Ectodermal cell (in vitro differentiated cells): ENCODE results near the gene SNX14.
"Not testable (repeated sequence)": the region's sequence is repeated elsewhere in the genome, so short reads cannot be mapped to it uniquely, and the experiment has no call there.

ENCODE experiments used
- H3K27ac ChIP-seq: 2 replicates; pipeline ENCODE4 v1.7.0; 2013; ENCODE audit warnings: mild to moderate bottlenecking, low read depth, low read length; ENCODE audit not compliant: insufficient read depth, poor library complexity, severe bottlenecking
- H3K27me3 ChIP-seq: 2 replicates; pipeline ENCODE4 v1.7.0; 2013; ENCODE audit warnings: mild to moderate bottlenecking, low read length; ENCODE audit not compliant: insufficient read depth, control insufficient read depth, poor library complexity, severe bottlenecking
- H3K36me3 ChIP-seq: one replicate; pipeline ENCODE4 v1.7.0; 2013; ENCODE audit warnings: low read length; ENCODE audit not compliant: control insufficient read depth, insufficient read depth
- H3K4me1 ChIP-seq: one replicate; pipeline ENCODE4 v1.7.0; 2013; ENCODE audit warnings: low read length; ENCODE audit not compliant: control insufficient read depth, insufficient read depth
- H3K4me3 ChIP-seq: 2 replicates; pipeline ENCODE4 v1.7.0; 2013; ENCODE audit warnings: low read depth, low read length, control low read depth; ENCODE audit not compliant: insufficient read depth
- H3K9me3 ChIP-seq: 2 replicates; pipeline ENCODE4 v1.7.0; 2013; ENCODE audit warnings: mild to moderate bottlenecking, low read length, moderate library complexity; ENCODE audit not compliant: control insufficient read depth
- WGBS, 2 experiments: methylation state at CpG; one replicate each; pipeline ENCODE4 v1.1.7; 2013; ENCODE audit warnings: missing lambda C conversion rate in 2 of 2; 5-methylcytosine and 5-hydroxymethylcytosine counted together

SNX14 gene

DNA sequence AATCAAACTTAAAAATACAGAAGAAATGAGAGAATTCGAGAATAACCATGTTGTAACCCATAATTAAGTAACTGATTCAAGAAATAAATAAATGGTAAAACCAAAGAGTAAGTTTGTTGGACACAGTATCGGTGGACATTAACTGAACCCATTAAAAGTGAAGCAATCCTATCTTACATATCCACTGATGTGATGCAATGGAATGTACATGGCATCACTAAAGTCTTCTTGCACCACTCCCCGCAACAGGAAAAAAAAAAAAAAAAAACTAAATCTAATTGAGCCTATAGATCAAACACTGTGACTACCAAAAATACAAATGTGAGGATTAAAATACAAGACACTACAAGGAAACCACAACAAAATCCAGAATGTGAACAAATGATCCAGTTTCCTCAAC lies 7.9 kb downstream of the SNX14 start:
- H3K9me3 ChIP-seq = peaks cover 2% of the 10 kb centered on the region
- no peaks in the 10 kb centered on the region for H3K4me1 ChIP-seq
- WGBS, 2 experiments = 96 to 100% methylated on average over 1 to 2 of the region's 3 CpGs
- H3K36me3 ChIP-seq = no peaks in the 10 kb centered on the region
- H3K27ac ChIP-seq = no peak overlapping the region
- no peak overlapping the region for H3K4me3 ChIP-seq
- H3K27me3 ChIP-seq = no peaks in the 10 kb centered on the region

DNA sequence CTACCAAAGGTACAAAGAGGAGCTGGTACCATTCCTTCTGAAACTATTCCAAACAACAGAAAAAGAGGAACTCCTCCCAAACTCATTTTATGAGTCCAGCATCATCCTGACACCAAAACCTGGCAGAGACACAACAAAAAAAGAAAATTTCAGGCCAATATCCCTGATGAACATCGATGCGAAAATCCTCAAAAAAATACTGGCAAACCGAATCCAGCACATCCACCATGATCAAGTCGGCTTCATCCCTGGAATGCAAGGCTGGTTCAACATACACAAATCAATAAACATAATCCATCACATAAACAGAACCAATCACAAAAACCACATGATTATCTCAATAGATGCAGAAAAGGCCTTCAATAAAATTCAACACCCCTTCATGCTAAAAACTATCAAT lies 10.8 kb downstream of the SNX14 start:
- H3K4me3 ChIP-seq, H3K9me3 ChIP-seq, H3K4me1 ChIP-seq, H3K27me3 ChIP-seq, H3K27ac ChIP-seq, H3K36me3 ChIP-seq: not testable (repeated sequence)
- 95 to 97% methylated on average over 4 of the region's 4 CpGs for WGBS, 2 experiments

DNA sequence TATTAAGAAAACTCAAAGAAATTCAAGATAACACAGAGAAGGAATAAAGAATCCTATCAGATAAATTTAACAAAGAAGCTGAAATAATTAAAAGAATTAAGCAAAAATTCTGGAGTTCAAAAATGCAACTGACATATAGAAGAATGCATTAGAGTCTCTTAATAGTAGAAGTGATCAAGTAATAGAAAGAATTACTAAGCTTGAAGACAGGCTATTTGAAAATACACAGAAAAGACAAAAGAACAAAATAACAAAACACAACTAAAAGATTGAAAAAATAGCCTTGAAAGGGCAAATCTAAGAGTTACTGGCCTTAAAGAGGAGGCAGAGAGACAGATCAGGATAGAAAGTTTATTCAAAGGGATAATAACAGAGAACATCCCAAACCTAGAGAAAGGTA lies 12.1 kb downstream of the SNX14 start:
- H3K36me3 ChIP-seq = no peaks in the 10 kb centered on the region
- no peak overlapping the region for H3K27ac ChIP-seq
- H3K27me3 ChIP-seq = no peaks in the 10 kb centered on the region
- peaks cover 2% of the 10 kb centered on the region for H3K9me3 ChIP-seq
- no peak overlapping the region for H3K4me3 ChIP-seq
- no peaks in the 10 kb centered on the region for H3K4me1 ChIP-seq

DNA sequence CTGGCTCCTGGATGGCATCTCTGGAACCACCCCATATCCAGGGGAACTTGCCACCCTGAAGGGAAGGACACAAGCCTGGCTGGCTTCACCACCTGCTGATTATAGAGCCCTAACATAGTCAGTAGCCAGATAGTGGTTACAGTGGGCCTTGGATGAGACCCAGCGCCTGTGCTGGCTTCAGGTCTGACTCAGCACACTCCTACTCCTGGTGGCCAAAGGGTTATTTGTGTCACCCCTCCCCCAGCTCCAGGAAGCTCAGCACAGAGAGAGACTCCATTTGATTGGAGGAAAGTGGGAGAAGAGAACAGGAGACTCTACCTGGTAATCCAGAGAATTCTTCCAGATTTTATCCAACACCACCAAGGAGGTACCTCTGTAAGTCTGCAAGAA lies 12.8 kb downstream of the SNX14 start:
- Histone ChIP-seq H3K4me1 (no peaks in the 10 kb centered on the region), H3K36me3 (no peaks in the 10 kb centered on the region), H3K9me3 (peaks cover 2% of the 10 kb centered on the region), H3K4me3 (no peak overlapping the region), H3K27me3 (no peaks in the 10 kb centered on the region), H3K27ac (no peak overlapping the region)
- 75 to 87% methylated on average over 1 of the region's 1 CpG for WGBS, 2 experiments

- no peaks in the 10 kb centered on the region for H3K4me1 ChIP-seq
- 88 to 93% methylated on average over 5 of the region's 5 CpGs for WGBS, 2 experiments
- peaks cover 2% of the 10 kb centered on the region for H3K9me3 ChIP-seq
- no peaks in the 10 kb centered on the region for H3K27me3 ChIP-seq
- H3K36me3 ChIP-seq = no peaks in the 10 kb centered on the region
- H3K4me3 ChIP-seq = no peak overlapping the region
- no peak overlapping the region for H3K27ac ChIP-seq
Observed at GRCh38 chr6:85580118-85580877, 13.4 kb downstream of the SNX14 start.

DNA sequence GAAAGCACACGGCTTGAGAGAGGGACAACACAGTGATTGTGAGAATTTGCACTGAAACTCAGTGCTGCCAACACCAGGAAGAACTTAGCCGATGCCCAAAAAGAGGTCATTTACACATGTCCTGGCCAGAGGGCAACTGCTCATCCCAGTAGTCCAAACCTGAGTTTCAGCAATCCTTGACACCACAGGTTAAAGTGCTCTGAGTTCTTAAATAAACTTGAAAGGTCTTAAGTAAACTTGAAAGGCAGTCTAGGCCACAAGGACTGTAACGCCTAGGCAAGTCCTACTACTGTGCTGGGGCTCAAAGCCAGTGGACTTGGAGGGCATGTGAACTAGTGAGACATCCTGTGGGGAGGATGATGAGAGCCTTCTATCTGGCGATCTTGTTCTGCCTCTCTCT lies 14.1 kb downstream of the SNX14 start:
- H3K9me3 ChIP-seq = peaks cover 2% of the 10 kb centered on the region
- H3K36me3 ChIP-seq = no peaks in the 10 kb centered on the region
- H3K27ac ChIP-seq = no peak overlapping the region
- no peaks in the 10 kb centered on the region for H3K27me3 ChIP-seq
- H3K4me3 ChIP-seq = no peak overlapping the region
- 85 to 87% methylated on average over 4 of the region's 4 CpGs for WGBS, 2 experiments
- no peaks in the 10 kb centered on the region for H3K4me1 ChIP-seq

DNA sequence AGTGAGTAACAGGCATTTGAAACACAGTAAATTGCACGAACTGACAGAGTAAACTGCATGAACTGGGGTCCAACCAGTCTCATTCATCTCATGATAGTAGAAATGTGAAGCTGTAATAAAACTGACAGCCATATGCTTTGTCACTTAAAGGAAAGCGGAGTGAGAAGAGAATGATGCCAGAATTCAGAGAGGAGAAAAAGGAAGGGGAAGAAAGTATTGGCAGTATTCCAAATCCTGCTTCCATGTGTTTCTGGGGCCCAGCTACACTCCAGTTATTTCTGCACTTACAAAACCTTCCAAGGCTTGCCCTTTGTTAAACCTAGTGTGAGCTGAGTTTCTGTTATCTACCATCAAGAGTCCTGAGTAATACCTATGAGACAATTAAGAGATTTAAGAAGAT lies 17.2 kb downstream of the SNX14 start:
- H3K27ac ChIP-seq = no peak overlapping the region
- no peak overlapping the region for H3K4me3 ChIP-seq
- no peaks in the 10 kb centered on the region for H3K27me3 ChIP-seq
- H3K9me3 ChIP-seq = no peaks in the 10 kb centered on the region
- 94 to 95% methylated on average over 2 of the region's 2 CpGs for WGBS, 2 experiments
- H3K4me1 ChIP-seq = no peaks in the 10 kb centered on the region
- no peaks in the 10 kb centered on the region for H3K36me3 ChIP-seq

- Histone ChIP-seq H3K4me1 (no peaks in the 10 kb centered on the region), H3K9me3 (no peaks in the 10 kb centered on the region), H3K27me3 (no peaks in the 10 kb centered on the region), H3K36me3 (no peaks in the 10 kb centered on the region), H3K27ac (no peak overlapping the region), H3K4me3 (no peak overlapping the region)
Observed at GRCh38 chr6:85574932-85575598, 18.6 kb downstream of the SNX14 start.

GRCh38 chr6:85569323-85569722 lies 24.3 kb downstream of the SNX14 start:
- H3K9me3 ChIP-seq = no peaks in the 10 kb centered on the region
- no peak overlapping the region for H3K27ac ChIP-seq
- H3K36me3 ChIP-seq = no peaks in the 10 kb centered on the region
- no peaks in the 10 kb centered on the region for H3K27me3 ChIP-seq
- no peaks in the 10 kb centered on the region for H3K4me1 ChIP-seq
- H3K4me3 ChIP-seq = no peak overlapping the region

GRCh38 chr6:85568411-85568810 lies 25.2 kb downstream of the SNX14 start:
- 95 to 99% methylated on average over 2 to 6 of the region's 6 CpGs for WGBS, 2 experiments
- no peaks in the 10 kb centered on the region for H3K4me1 ChIP-seq
- H3K36me3 ChIP-seq = no peaks in the 10 kb centered on the region
- no peak overlapping the region for H3K27ac ChIP-seq
- H3K4me3 ChIP-seq = no peak overlapping the region
- H3K27me3 ChIP-seq = no peaks in the 10 kb centered on the region
- no peaks in the 10 kb centered on the region for H3K9me3 ChIP-seq
